ENCODE data around the gene ETS1.

ETS1 gene

DNA sequence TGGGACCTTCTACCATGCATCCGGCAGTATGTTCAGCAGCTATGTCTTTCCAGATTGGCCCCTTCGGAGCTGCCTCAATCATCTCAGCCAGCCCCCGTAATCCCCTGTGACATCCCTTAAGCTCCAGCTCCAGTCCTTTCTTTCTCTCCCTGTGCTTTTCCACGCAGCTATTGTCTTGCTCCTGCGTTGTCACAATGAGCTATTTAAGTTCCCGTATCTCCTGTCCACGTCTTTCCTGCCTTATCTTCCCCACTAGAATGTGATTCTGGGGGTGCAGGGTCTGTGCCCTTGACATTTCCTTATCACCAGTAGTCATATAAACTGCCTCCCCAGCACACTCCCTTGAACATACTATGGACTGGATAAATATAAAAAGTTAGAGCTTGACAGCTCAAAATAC lies 5.1 kb upstream of the ETS1 start:
- H3K27me3 ChIP-seq (replicated peaks; ENCODE audit: insufficient read depth, low read length) = no peaks in the 10 kb centered on the region
- no peaks in the 10 kb centered on the region for H3K36me3 ChIP-seq (replicated peaks; ENCODE audit: insufficient read depth, low read length)
- H3K9ac ChIP-seq (ENCODE audit: low read length) = no peak overlapping the region
- no peaks in the 10 kb centered on the region for H3K9me3 ChIP-seq (replicated peaks; ENCODE audit: insufficient read depth, low read length)
- no peaks in the 10 kb centered on the region for H3F3A ChIP-seq (ENCODE audit: insufficient read depth, low read length)
- no peaks in the 10 kb centered on the region for H3K79me2 ChIP-seq (ENCODE audit: low read length)
- TF ChIP-seq, protein P1, sequence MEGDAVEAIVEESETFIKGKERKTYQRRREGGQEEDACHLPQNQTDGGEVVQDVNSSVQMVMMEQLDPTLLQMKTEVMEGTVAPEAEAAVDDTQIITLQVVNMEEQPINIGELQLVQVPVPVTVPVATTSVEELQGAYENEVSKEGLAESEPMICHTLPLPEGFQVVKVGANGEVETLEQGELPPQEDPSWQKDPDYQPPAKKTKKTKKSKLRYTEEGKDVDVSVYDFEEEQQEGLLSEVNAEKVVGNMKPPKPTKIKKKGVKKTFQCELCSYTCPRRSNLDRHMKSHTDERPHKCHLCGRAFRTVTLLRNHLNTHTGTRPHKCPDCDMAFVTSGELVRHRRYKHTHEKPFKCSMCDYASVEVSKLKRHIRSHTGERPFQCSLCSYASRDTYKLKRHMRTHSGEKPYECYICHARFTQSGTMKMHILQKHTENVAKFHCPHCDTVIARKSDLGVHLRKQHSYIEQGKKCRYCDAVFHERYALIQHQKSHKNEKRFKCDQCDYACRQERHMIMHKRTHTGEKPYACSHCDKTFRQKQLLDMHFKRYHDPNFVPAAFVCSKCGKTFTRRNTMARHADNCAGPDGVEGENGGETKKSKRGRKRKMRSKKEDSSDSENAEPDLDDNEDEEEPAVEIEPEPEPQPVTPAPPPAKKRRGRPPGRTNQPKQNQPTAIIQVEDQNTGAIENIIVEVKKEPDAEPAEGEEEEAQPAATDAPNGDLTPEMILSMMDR (IDR thresholded peaks at IDR 0.05; ENCODE audit: low read length) = no peak
- TF ChIP-seq EZH2phosphoT487 (IDR thresholded peaks at IDR 0.05; ENCODE audit: low read length) = no peak
- no peak for TF ChIP-seq EZH2 (optimal IDR thresholded peaks at IDR 0.05; ENCODE audit: low read depth, low read length)
- H3K4me1 ChIP-seq (ENCODE audit: low read length) = no peaks in the 10 kb centered on the region
- H3K27ac ChIP-seq (ENCODE audit: low read length) = no peak overlapping the region
- no peak overlapping the region for H3K4me3 ChIP-seq (ENCODE audit: low read length)
- no peak for DNase-seq
- no peaks in the 10 kb centered on the region for H3K9me2 ChIP-seq (replicated peaks; ENCODE audit: insufficient read depth, low read length)
- no peak overlapping the region for H3K4me2 ChIP-seq (ENCODE audit: low read depth, low read length)
- H4K20me1 ChIP-seq (ENCODE audit: insufficient read depth, low read length) = no peaks in the 10 kb centered on the region
- H2AFZ ChIP-seq (ENCODE audit: low read length) = no peak overlapping the region

DNA sequence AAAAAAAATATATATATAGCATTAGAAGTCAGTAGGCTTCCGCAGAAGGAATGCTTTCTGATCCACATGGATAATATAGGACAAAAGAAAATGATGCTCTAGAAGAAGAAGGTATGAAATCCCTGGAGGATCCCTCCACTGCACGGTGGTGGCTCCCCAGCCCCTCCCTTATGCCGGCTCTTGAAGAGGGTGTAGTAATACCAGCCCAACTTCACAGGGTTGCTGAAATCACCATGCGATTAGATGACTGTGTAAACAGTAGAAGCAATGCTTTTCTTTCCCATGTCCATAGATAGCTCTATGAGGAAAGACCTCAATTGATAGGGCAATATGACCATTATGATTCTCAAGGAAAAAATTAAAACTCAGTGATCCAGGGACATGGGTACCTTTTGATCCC lies 3.2 kb upstream of the ETS1 start:
- Histone ChIP-seq H3K79me2 (ENCODE audit: low read length) (no peaks in the 10 kb centered on the region), H3K36me3 (replicated peaks; ENCODE audit: insufficient read depth, low read length) (no peaks in the 10 kb centered on the region), H3K9me3 (replicated peaks; ENCODE audit: insufficient read depth, low read length) (no peaks in the 10 kb centered on the region), H3K27ac (ENCODE audit: low read length) (no peak overlapping the region), H3F3A (ENCODE audit: insufficient read depth, low read length) (no peaks in the 10 kb centered on the region), H3K9me2 (replicated peaks; ENCODE audit: insufficient read depth, low read length) (no peaks in the 10 kb centered on the region), H3K9ac (ENCODE audit: low read length) (no peak overlapping the region), H3K4me3 (ENCODE audit: low read length) (no peak overlapping the region), H4K20me1 (ENCODE audit: insufficient read depth, low read length) (no peaks in the 10 kb centered on the region), H2AFZ (ENCODE audit: low read length) (no peak overlapping the region), H3K27me3 (replicated peaks; ENCODE audit: insufficient read depth, low read length) (no peaks in the 10 kb centered on the region), H3K4me2 (ENCODE audit: low read depth, low read length) (no peak overlapping the region), H3K4me1 (ENCODE audit: low read length) (no peaks in the 10 kb centered on the region)
- TF ChIP-seq EZH2 (optimal IDR thresholded peaks at IDR 0.05; ENCODE audit: low read depth, low read length) = no peak
- no peak for TF ChIP-seq EZH2phosphoT487 (IDR thresholded peaks at IDR 0.05; ENCODE audit: low read length)
- TF ChIP-seq, protein P1 (IDR thresholded peaks at IDR 0.05; ENCODE audit: low read length) = no peak
- DNase-seq = no peak

GRCh38 chr11:128589998-128590397 lies 2.6 kb upstream of the ETS1 start:
- no peak for DNase-seq
- no peak overlapping the region for H3K4me2 ChIP-seq (ENCODE audit: low read depth, low read length)
- H3K27me3 ChIP-seq (replicated peaks; ENCODE audit: insufficient read depth, low read length) = no peaks in the 10 kb centered on the region
- no peaks in the 10 kb centered on the region for H3K79me2 ChIP-seq (ENCODE audit: low read length)
- H3K4me3 ChIP-seq (ENCODE audit: low read length) = no peak overlapping the region
- TF ChIP-seq, protein P1 (IDR thresholded peaks at IDR 0.05; ENCODE audit: low read length) = no peak
- no peak for TF ChIP-seq EZH2phosphoT487 (IDR thresholded peaks at IDR 0.05; ENCODE audit: low read length)
- no peak for TF ChIP-seq EZH2 (optimal IDR thresholded peaks at IDR 0.05; ENCODE audit: low read depth, low read length)
- no peak overlapping the region for H3K27ac ChIP-seq (ENCODE audit: low read length)
- no peak overlapping the region for H2AFZ ChIP-seq (ENCODE audit: low read length)
- no peaks in the 10 kb centered on the region for H3K36me3 ChIP-seq (replicated peaks; ENCODE audit: insufficient read depth, low read length)
- no peak overlapping the region for H3K9ac ChIP-seq (ENCODE audit: low read length)
- no peaks in the 10 kb centered on the region for H3K9me2 ChIP-seq (replicated peaks; ENCODE audit: insufficient read depth, low read length)
- H3F3A ChIP-seq (ENCODE audit: insufficient read depth, low read length) = no peaks in the 10 kb centered on the region
- H3K4me1 ChIP-seq (ENCODE audit: low read length) = no peaks in the 10 kb centered on the region
- H3K9me3 ChIP-seq (replicated peaks; ENCODE audit: insufficient read depth, low read length) = no peaks in the 10 kb centered on the region
- H4K20me1 ChIP-seq (ENCODE audit: insufficient read depth, low read length) = no peaks in the 10 kb centered on the region

All from MM.1S (cell line).